Measurements from ENCODE around the gene IDH2. TPM values are rescaled to one million over a fixed set of nuclear protein-coding genes. Genes with fewer than 3 reads are reported as not detected.

Gene IDH2
- total and polyA plus RNA-seq, 4 donors: 149 to 339 (median 298) TPM

DNA sequence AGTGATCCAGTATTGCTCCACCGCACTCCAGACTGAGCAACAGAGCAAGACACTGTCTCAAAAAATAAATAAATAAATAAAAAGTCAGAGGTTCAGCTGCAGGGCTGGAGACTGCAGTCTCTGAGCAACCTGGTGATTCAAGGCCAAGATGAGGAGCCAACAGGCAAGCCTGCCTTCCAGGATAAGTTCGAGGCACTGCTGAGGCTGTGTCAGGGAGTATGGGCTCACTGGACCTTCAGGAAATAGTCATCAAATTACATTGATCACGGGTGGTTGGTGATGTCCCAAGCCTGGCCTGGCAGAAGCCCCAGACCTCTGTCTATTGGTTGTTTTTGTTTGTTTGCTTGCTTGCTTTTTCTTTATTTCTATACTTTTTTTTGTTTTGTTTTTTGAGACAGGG, 41.5 kb downstream of the IDH2 start:
- Histone ChIP-seq H3K9me3 (ENCODE audit: control insufficient read depth in 4 of 4, low read length in 3 of 4) (no peaks in the 10 kb centered on the region), H3K27me3 (ENCODE audit: control insufficient read depth in 4 of 4, insufficient read depth in 4 of 4, low read length in 3 of 4) (no peaks in the 10 kb centered on the region), H3K27ac (ENCODE audit: low read depth in 1 of 2, low read length in 2 of 2) (no peak overlapping the region), H3K4me1 (ENCODE audit: control insufficient read depth in 4 of 4, insufficient read depth in 4 of 4, low read length in 3 of 4) (peaks cover 0 to 14% (median 3%) of the 10 kb centered on the region in 4 donors), H3K36me3 (ENCODE audit: control insufficient read depth in 4 of 4, insufficient read depth in 3 of 4, low read depth in 1 of 4, low read length in 3 of 4) (no peaks in the 10 kb centered on the region), H3K9ac (ENCODE audit: low read depth in 1 of 2, low read length in 2 of 2) (no peak overlapping the region), H3K4me3 (ENCODE audit: low read depth in 1 of 3, low read length in 3 of 3) (no peak overlapping the region)
- WGBS: 65% methylated on average over 3 of the region's 3 CpGs
- DNase-seq (ENCODE audit: low spot score): no peak
- TF ChIP-seq HNF4A (conservative IDR thresholded peaks at IDR 0.05): no peak
- TF ChIP-seq, protein P1, sequence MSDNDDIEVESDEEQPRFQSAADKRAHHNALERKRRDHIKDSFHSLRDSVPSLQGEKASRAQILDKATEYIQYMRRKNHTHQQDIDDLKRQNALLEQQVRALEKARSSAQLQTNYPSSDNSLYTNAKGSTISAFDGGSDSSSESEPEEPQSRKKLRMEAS (IDR thresholded peaks at IDR 0.05): no peak
- no peak for TF ChIP-seq GABPA (IDR thresholded peaks at IDR 0.05 in 1 of 2, conservative IDR thresholded peaks at IDR 0.05 in 1 of 2)
- no peak for TF ChIP-seq JUND (IDR thresholded peaks at IDR 0.05)
- TF ChIP-seq TAF1 (conservative IDR thresholded peaks at IDR 0.05): no peak
- no peak for TF ChIP-seq EGR1 (IDR thresholded peaks at IDR 0.05; ENCODE audit: low read depth in 2 of 2)
- no peak for TF ChIP-seq FOXA1 (IDR thresholded peaks at IDR 0.05)

DNA sequence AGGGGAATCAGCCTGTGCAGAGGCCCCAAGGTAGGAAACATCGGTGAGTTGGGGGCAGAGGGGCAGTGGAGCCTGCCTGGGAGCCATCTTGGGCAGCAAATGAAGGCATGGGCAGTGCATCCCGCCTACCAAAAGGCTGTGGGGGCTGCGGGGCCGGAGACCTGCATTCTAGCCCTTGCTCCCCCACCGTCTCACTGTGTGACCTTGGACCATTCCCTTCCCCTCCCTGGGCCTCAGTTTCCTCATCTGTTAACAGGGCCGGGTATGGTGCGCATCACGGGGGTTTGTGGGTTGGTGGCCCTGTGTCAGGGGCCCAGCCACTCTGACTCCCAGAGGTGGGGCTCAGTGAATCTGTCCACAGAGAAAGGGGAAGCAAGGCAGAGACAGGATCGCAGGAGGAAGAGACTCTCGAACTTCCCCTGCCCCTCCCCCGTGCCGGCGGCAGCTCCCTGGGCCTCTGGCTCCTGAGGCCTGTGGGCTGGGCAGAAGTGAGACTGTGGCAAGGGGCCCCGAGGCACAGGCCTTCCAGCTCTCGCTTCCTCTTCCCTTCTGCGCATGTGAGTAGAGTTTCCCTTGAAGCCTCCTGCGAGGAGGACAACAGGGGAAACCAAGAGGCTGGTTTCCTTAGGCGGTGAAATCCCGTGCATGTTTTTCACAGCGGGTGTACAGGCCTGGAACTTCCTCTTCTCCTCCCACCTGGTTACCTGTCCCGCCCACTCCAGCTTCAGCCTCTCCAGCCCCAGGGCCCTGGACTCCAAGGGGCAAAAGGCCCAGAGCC, 42.9 kb downstream of the IDH2 start:
- Histone ChIP-seq H3K27ac (ENCODE audit: low read depth in 1 of 2, low read length in 2 of 2) (peak overlapping the region; percentile 66 to 71), H3K4me3 (ENCODE audit: low read depth in 1 of 3, low read length in 3 of 3) (no peak overlapping the region), H3K9ac (ENCODE audit: low read depth in 1 of 2, low read length in 2 of 2) (no peak overlapping the region), H3K9me3 (ENCODE audit: control insufficient read depth in 4 of 4, low read length in 3 of 4) (no peaks in the 10 kb centered on the region), H3K36me3 (ENCODE audit: control insufficient read depth in 4 of 4, insufficient read depth in 3 of 4, low read depth in 1 of 4, low read length in 3 of 4) (no peaks in the 10 kb centered on the region), H3K27me3 (ENCODE audit: control insufficient read depth in 4 of 4, insufficient read depth in 4 of 4, low read length in 3 of 4) (no peaks in the 10 kb centered on the region), H3K4me1 (ENCODE audit: control insufficient read depth in 4 of 4, insufficient read depth in 4 of 4, low read length in 3 of 4) (peaks cover 7 to 25% (median 11%) of the 10 kb centered on the region in 4 donors)
- WGBS: 68% methylated on average over 21 of the region's 21 CpGs
- TF ChIP-seq, protein P1 (IDR thresholded peaks at IDR 0.05): peak; percentile 67
- TF ChIP-seq TAF1 (conservative IDR thresholded peaks at IDR 0.05) (no peak), RAD21 (IDR thresholded peaks at IDR 0.05) (peak in 1 of 2 donors; percentile 33), EGR1 (IDR thresholded peaks at IDR 0.05; ENCODE audit: low read depth in 2 of 2) (peak in 1 of 2 donors; percentile 8)
- DNase-seq (ENCODE audit: low spot score): peak; percentile 62

DNA sequence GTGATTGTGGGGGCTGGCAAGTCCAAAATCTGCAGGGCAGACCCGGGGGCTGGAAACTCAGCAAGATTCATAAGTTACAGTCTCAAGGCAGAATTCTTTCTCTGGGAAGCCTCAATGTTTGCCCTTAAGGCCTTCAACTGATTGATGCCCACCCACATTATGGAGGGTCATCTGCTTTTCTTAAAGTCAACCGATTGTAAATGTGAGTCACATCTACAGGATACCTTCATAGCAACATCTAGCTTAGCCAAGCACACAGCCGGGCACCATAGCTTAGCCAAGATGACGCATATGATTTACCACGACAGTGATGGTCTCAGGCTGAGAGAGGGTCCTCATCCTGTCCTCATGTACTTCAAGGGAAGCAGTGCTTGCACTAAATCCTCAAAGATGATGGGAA, 43.5 kb downstream of the IDH2 start:
- no peaks in the 10 kb centered on the region for H3K36me3 ChIP-seq (ENCODE audit: control insufficient read depth in 4 of 4, insufficient read depth in 3 of 4, low read depth in 1 of 4, low read length in 3 of 4)

DNA sequence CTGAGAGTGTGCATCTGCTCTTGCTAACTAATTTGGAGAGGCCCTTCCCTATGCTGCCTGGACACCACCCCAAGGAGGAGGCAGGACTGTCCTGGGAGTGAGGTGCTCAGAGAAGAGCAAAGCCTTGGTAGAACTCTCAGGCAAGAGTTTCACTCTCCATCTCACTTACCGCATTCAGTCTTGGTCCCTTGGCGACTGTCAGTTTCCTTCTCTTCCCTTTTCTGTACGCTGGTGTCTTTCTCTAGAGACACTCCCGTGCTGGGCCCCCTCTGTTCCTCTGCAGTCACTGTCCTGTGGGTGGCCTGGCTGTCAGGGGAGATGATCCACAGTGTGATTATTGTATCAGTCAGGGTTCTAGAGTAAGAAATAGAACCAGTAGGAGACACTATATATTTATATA, 44.0 kb downstream of the IDH2 start:
- H3K27ac ChIP-seq (ENCODE audit: low read depth in 1 of 2, low read length in 2 of 2): peak overlapping the region; percentile 9 to 23
- no peaks in the 10 kb centered on the region for H3K27me3 ChIP-seq (ENCODE audit: control insufficient read depth in 4 of 4, insufficient read depth in 4 of 4, low read length in 3 of 4)
- H3K36me3 ChIP-seq (ENCODE audit: control insufficient read depth in 4 of 4, insufficient read depth in 3 of 4, low read depth in 1 of 4, low read length in 3 of 4): no peaks in the 10 kb centered on the region
- no peaks in the 10 kb centered on the region for H3K9me3 ChIP-seq (ENCODE audit: control insufficient read depth in 4 of 4, low read length in 3 of 4)
- H3K4me1 ChIP-seq (ENCODE audit: control insufficient read depth in 4 of 4, insufficient read depth in 4 of 4, low read length in 3 of 4): peaks cover 10 to 28% (median 13%) of the 10 kb centered on the region in 4 donors
- H3K9ac ChIP-seq (ENCODE audit: low read depth in 1 of 2, low read length in 2 of 2): no peak overlapping the region
- 82% methylated on average over 4 of the region's 4 CpGs for WGBS
- TF ChIP-seq YY1 (IDR thresholded peaks at IDR 0.05) (no peak), RAD21 (IDR thresholded peaks at IDR 0.05) (no peak), SP1 (IDR thresholded peaks at IDR 0.05) (no peak), GABPA (IDR thresholded peaks at IDR 0.05 in 1 of 2, conservative IDR thresholded peaks at IDR 0.05 in 1 of 2) (no peak), RXRA (IDR thresholded peaks at IDR 0.05) (no peak), HNF4G (IDR thresholded peaks at IDR 0.05) (no peak)
- TF ChIP-seq, protein P2, sequence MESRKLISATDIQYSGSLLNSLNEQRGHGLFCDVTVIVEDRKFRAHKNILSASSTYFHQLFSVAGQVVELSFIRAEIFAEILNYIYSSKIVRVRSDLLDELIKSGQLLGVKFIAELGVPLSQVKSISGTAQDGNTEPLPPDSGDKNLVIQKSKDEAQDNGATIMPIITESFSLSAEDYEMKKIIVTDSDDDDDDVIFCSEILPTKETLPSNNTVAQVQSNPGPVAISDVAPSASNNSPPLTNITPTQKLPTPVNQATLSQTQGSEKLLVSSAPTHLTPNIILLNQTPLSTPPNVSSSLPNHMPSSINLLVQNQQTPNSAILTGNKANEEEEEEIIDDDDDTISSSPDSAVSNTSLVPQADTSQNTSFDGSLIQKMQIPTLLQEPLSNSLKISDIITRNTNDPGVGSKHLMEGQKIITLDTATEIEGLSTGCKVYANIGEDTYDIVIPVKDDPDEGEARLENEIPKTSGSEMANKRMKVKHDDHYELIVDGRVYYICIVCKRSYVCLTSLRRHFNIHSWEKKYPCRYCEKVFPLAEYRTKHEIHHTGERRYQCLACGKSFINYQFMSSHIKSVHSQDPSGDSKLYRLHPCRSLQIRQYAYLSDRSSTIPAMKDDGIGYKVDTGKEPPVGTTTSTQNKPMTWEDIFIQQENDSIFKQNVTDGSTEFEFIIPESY (IDR thresholded peaks at IDR 0.05): no peak
- TF ChIP-seq, protein P3, sequence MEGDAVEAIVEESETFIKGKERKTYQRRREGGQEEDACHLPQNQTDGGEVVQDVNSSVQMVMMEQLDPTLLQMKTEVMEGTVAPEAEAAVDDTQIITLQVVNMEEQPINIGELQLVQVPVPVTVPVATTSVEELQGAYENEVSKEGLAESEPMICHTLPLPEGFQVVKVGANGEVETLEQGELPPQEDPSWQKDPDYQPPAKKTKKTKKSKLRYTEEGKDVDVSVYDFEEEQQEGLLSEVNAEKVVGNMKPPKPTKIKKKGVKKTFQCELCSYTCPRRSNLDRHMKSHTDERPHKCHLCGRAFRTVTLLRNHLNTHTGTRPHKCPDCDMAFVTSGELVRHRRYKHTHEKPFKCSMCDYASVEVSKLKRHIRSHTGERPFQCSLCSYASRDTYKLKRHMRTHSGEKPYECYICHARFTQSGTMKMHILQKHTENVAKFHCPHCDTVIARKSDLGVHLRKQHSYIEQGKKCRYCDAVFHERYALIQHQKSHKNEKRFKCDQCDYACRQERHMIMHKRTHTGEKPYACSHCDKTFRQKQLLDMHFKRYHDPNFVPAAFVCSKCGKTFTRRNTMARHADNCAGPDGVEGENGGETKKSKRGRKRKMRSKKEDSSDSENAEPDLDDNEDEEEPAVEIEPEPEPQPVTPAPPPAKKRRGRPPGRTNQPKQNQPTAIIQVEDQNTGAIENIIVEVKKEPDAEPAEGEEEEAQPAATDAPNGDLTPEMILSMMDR (IDR thresholded peaks at IDR 0.05; ENCODE audit: low read depth, low read length, missing input control): no peak
- no peak for DNase-seq (ENCODE audit: low spot score)
- H3K4me3 ChIP-seq (ENCODE audit: low read depth in 1 of 3, low read length in 3 of 3): no peak overlapping the region

More for the DNA sequence above, 43.5 kb downstream of the IDH2 start:
- WGBS: 95% methylated on average over 5 of the region's 5 CpGs
- H3K27ac ChIP-seq (ENCODE audit: low read depth in 1 of 2, low read length in 2 of 2): peak overlapping the region; percentile 66 to 71
- TF ChIP-seq YY1 (IDR thresholded peaks at IDR 0.05) (no peak), TAF1 (conservative IDR thresholded peaks at IDR 0.05) (no peak), HNF4A (conservative IDR thresholded peaks at IDR 0.05) (no peak), RAD21 (IDR thresholded peaks at IDR 0.05) (no peak)
- TF ChIP-seq, protein P1 (IDR thresholded peaks at IDR 0.05): no peak
- no peaks in the 10 kb centered on the region for H3K27me3 ChIP-seq (ENCODE audit: control insufficient read depth in 4 of 4, insufficient read depth in 4 of 4, low read length in 3 of 4)
- peaks cover 10 to 28% (median 14%) of the 10 kb centered on the region in 4 donors for H3K4me1 ChIP-seq (ENCODE audit: control insufficient read depth in 4 of 4, insufficient read depth in 4 of 4, low read length in 3 of 4)
- no peaks in the 10 kb centered on the region for H3K9me3 ChIP-seq (ENCODE audit: control insufficient read depth in 4 of 4, low read length in 3 of 4)
- H3K9ac ChIP-seq (ENCODE audit: low read depth in 1 of 2, low read length in 2 of 2): no peak overlapping the region
- H3K4me3 ChIP-seq (ENCODE audit: low read depth in 1 of 3, low read length in 3 of 3): no peak overlapping the region
- no peak for DNase-seq (ENCODE audit: low spot score)

Data from liver (tissue), 9 donors.